HG03460 (cell line): ENCODE results near the gene BBS1.
"Not testable (repeated sequence)": the region's sequence is repeated elsewhere in the genome, so short reads cannot be mapped to it uniquely, and the experiment has no call there.

Experiments used
- ATAC-seq: cut with Tn5 transposase; IDR thresholded peaks from one replicate; pipeline ENCODE4 v1.9.1; 2021; ENCODE audit not compliant: unreplicated experiment

BBS1 gene

DNA sequence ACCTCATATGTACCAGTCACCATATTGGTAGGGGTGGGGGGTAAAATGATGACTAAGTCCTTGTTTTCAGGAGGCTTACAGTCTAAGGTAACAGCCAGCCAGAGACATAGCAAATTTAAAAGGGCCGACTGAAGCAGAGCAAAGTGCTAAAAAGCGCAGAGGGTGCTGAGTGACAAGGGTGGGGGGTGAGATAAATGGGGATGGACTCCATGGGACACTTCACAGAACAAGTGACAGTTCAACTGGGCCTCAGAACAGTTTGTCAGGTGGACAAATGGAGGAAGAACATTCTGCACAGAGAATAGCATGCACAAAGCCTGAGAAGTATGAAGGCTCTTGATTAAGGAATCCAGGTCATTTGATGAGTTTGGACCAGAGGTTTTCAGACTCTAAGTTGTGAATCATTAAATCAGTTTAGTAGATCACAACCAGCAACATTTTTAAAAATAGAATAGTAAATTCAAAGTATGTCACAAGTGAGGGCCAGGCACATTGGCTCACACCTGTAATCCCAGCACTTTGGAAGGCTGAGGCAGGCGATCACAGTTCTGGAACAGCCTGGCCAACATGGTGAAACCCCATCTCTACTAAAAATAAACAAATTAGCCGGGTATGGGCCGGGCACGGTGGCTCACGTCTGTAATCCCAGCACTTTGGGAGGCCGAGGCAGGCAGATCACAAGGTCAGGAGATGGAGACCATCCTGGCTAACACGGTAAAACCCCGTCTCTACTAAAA lies 14.0 kb downstream of the BBS1 start:
- no peak for ATAC-seq

DNA sequence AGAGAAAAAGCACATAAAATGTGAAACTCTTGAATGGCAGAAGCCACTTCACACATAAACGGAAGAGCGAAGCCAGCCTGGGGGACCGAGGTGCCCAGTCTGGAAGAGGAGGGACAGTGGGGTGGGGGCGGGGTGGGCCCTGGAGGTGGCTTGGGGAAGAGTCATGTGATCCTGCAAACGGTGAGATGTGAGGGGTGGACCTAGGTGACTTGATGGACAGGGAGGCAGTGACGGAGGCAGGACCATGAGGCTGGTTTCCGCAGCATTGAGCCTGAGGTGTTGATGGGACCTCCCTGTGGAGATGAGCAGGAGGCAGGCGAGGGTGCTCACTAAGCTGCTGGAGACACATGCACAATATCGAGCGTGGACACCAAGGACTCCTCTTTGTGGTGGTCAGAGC lies 18.6 kb downstream of the BBS1 start:
- no peak for ATAC-seq

DNA sequence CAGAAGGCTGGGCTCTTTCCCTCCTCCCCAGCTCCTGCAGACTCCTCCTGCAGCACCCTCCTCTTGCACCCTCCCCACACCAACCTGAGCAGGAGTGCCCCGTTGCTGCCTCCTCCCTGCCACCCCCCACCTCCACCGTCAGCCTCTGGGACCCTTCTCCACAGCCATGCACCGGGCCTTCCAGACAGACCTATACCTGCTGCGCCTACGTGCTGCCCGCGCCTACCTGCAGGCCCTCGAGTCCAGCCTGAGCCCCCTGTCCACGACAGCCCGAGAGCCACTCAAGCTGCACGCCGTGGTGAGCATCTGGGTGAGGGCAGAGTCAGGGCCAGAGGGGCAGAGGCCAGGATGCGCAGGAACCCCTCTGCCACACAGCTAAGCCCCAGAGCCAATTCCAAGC lies 19.2 kb downstream of the BBS1 start:
- ATAC-seq = no peak

DNA sequence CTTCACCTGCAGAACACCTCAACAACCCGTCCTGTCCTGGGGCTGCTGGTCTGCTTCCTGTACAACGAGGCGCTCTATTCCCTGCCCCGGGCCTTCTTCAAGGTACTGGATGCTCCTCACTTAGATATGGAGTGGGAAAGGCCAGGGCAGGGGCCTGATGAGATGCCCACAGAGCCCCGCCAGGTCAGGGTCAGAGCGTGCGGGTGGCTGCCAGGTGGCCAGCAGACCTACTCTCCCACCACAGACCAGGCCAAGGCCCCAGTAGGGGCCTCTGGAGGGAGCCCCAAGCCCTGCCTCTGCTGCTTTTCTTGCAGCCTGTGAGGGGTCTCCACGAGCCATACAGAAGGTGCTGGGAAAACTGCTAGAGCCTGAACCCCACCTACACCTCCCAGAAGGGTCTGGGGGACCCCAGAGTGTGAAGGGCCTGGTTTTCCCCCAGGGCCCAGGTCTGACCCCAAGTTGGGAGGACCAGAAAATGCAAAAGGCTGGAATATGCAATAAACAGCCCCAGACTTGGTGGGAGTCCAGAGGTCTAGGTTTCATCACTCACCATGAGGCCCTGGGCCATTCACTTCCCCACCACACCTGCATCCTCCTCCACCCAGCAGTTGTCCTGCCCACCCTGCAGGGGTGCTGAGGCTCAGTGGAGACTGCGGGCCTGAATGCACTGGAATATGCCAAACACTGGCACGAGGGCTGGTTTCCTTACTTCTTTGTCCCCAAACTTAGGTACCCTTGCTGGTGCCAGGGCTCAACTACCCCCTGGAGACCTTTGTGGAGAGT lies 20.7 kb downstream of the BBS1 start:
- no peak for ATAC-seq

DNA sequence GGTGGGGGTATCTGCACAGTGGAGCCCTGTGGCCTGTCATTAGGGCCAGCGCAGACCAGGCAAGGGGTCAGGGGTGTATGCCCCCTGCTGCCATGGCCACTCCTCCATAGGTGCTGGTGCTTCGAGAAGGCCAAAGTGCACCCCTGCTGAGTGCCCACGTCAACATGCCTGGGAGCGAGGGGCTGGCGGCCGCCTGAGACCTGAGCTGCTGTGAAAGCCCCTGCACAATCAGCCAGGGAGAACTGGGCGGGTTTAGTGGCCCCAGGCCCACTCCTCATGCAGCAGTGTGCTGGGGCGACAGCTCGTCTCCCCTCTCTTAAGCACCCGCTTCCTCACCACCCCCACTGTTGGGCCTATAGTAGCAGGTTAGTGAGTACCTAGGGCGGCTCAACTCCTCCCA lies 21.4 kb downstream of the BBS1 start:
- ATAC-seq = no peak

DNA sequence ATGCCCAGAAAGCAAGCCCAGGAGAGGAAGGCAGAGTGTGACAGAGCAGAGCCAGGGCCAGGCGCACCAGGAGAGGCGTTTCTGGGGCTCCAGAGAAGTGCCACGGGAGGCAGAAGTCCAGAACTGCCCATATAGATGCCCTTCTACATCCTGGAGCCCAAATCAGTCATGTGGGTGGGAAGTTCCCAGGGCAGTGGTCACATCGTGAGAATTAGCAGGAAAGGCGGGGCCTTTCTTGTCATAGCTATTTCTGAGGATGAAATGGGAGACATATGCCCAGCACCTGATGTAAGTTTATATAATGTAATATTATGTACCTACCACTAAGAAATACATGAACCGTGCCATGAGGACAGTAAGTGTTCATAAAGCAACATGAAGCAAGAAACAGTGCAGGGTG lies 22.3 kb downstream of the BBS1 start:
- no peak for ATAC-seq

DNA sequence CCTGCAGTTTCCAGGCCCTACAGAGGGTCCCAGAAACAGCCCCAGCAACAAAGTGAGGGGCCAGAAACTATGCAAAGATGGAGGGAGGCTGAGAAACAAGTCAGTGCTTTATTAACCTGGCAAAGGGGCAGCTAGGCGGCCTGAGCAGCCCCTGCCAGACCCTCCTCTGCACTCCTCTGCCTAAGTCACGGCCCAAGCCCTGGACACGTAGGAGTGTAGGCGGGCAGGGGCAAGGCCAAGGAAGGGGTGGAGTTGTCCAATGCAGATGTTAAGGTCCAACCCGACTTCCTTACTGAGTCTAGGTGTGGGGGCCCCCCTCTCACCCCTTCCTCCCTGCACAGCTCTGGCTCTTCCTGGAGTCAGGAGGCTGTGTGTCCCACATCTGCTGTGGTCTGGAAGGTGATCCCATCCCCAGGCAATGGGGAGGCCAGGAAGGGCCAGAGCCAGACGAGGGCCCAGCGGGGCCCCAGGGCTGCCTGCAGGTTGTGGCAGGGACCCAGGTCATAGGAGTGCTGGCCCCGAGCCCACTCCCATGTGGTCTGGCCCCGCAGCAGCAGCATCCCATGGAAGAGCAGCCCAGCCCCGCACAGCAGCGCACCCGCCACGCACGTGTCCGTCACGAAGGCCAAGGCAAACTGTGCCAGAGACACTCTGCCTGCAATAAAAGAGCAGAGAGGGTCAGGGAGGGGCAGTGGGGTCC lies 28.9 kb downstream of the BBS1 start:
- ATAC-seq = no peak

DNA sequence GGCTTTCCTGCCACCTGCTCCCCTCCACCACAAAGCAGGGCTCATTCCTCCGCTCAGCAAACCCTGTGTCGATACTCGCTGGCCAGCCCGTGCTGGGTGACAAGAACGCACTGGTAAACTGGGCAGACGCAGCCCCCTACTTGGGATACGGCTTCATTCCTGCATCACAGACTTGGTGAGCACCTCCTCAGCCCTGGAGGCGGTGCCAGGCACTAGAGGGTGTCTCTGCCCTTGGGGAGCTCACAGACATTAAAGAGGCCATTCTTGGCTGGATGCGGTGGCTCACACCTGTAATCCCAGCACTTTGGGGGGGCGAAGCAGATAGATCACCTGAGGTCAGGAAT lies 29.4 kb downstream of the BBS1 start:
- no peak for ATAC-seq

DNA sequence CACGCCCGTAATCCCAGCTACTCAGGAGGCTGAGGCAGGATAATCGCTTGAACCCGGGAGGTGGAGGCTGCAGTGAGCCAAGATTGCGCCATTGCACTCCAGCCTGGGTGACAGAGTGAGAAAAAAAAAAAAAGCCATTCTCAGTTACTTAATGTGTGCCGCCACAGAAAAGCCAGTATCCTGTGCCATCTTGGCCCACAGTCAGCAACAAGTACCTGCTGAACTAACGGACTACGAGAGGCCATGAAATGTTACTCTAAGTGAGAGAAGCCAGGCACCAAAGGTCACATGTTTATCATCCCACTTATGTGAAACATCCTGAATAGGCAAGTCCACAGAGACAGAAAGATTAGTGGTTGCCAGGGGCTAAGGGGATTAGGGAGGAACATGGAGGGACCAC lies 30.2 kb downstream of the BBS1 start:
- not testable (repeated sequence) for ATAC-seq

DNA sequence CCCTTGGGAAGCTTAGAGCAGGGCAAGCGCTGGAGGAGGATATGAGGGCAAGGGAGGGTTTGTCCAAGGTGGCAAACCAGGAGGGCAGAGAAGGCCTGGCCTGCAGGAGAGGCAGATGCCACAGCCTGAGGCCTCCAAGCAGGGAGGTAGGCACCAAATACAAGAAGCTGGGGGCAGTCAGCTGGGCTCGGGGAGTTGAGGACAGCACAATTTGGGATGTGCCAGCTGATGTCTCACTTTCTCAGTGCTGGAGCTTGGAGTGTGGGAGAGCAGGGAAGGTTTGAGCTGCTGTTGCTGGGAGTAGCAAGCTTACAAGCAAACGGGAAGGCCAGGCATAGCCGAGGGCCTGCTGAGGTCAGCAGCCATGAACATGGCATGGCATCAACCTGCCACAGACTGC lies 31.5 kb downstream of the BBS1 start:
- no peak for ATAC-seq

DNA sequence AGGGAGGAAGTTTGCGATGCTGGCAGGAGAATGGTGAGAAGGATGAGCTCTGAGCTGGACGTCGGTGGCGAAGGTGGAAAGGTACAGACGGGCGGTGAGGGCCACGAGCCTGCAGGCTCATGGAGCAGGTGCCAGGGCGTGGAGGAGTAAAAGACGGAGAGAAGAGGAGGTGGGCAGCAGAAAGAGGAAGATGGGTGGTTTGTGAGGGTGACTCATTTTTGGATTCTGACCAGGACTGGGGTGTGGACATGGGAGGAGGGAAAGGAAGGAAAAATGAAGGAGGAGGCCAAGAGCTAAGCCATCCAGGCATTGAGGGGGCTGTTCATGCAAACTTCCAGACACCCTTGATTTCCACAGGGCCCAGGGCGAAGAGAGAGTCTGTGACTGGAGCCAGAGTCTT lies 31.9 kb downstream of the BBS1 start:
- ATAC-seq = no peak

DNA sequence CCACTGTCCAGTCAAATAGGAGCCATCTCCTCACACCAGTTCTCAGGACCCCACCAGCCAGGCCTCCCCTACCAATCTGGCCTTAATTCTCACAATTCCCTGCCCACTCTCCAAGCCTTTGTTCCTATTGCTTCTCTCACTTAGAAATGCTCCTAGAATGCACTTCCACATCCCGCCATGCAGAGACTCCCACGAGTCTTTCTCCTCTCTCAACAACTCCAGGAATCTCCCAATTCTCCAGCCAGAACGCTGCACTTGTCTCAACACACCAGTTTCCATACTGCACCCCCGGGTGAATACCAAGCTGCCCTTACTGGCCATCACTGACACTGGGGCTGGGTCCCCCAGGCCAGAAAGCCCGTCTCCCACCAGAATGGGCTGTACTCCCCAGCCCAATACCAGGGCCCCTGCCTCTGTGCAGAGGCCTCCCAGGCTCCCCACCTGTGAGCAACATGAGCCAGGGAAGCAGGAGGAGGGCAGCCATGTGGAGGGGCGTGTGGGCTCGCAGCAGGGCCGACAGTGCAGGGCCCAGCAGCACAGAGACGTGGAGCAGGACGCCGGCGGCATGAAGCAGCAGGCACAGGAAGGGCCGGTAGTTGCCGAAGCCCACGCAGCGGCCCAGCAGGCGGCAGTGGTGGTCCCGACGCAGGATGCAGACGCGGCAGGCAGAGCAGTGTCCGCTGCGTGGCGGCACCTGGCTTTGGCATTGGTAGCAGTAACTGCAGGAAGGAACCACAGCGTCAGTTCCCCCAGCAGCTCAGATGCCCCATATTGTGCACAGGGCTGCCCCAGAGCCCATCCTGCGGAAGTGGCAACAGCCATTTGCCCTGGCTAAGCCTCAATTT lies 33.0 kb downstream of the BBS1 start:
- ATAC-seq = no peak

DNA sequence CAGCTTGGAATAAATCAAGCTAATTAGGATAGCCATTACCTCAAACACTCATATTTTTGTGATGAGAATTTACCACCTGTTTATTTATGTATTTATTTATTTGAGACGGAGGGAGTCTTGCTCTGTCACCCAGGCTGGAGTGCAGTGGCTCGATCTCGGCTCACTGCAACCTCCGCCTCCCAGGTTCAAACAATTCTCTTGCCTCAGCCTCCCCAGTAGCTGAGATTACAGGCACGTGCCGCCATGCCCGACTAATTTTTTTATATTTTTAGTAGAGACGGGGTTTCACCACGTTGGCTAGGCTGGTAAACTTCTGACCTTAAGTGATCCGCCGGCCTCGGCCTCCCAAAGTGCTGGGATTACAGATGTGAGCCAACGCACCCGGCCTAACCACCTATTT lies 34.5 kb downstream of the BBS1 start:
- ATAC-seq = not testable (repeated sequence)

DNA sequence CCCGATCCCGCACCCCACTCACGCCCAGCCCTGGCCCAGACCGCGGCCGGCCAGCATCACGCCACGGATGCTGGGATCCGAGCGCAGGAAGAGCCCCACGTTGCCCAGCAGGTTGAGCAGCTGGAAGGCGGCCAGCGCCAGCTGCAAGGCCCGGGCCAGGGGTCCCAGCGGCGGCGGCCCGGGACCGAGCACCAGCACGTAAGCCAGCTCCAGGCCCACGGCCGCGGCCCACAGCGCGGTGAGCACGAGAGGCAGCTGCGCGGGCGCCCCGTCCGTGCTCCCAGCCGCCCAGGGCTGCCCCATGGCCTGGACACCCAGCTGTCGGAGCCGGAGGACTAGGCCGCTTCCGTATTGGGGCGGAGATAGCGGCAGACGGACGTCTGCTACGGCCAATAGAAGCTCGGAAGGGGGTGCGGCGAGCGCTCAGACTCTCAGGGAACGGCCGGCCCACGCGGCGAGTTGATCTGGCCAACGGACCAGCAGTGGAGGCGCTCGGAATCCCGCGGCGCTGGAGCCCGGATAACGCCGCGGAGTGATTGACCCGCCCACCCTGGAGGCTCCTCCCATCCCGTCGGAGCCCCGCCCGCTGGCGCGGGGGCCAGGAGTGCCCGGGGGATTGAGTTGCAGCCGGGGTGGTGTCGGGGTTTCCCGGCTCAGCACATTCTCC lies 35.4 kb downstream of the BBS1 start, which contains the start of gene ZDHHC24:
ZDHHC24 (minus strand) TSS at position 348 of the 667 bp plus-strand sequence; CDS start at position 303, 45 bp downstream.
- peak; percentile 85 for ATAC-seq

DNA sequence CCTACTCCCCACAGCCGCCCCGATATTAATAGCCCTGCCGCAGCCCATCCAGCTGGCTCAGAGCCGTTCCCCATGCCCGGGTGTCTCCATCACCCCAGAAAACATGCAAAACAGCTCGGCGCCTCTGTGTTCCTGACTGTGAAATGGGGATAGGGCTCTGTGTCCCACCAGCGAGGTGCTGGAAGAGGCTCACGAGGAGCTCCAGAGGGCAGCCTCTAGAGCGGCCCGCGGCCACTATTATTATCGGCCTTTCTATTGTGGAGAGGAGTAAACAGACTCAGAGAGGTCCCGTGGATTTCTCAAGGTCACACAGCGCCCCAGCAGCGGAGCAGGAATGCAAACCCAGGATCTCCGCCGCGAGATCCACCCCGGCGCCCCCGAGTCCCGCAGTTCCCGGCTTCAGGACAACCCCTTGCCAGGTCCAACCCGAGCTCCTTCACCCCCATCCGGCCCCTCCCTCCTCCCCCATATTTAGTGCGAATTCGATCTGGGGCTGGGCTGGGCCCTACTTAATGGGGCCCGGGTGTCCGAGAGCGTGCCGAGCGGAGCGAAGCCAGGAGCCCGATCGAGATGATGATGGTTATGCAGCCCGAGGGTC lies 36.0 kb downstream of the BBS1 start, which contains the start of gene ACTN3:
ACTN3 (plus strand) TSS at position 536 of the 598 bp plus-strand sequence; CDS start at position 571, 35 bp downstream.
- peak; percentile 6 for ATAC-seq

DNA sequence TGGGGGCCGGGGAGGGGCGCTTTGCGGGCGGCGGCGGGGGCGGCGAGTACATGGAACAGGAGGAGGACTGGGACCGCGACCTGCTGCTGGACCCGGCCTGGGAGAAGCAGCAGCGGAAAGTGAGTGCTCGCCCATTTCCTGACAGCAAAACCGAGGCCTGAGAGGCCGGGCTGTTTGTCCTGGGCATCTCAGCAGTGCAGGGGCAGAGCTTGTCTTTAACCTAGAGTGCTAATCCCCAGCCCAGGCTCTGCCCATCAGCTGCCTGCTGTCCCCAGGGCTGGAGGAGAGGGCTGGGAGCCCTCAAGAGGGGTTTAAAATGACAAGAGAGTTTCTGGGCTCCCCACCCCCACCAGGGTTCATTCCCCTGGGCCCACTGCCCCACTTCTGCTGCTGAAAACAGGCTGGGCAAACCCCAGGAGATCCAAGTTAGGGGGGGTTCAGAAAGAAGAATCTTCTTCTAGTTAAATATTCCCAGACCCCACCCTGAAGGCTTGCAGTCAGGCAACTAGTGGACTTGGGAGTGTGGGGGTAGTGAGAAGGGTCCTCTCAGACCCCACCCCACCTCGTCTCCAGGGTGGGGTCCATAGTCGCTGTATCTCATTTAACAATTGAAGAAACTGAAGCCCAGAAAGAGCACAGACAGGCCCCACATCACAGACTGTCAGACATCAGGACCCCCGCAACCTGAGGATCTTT lies 36.7 kb downstream of the BBS1 start:
- ATAC-seq = no peak

DNA sequence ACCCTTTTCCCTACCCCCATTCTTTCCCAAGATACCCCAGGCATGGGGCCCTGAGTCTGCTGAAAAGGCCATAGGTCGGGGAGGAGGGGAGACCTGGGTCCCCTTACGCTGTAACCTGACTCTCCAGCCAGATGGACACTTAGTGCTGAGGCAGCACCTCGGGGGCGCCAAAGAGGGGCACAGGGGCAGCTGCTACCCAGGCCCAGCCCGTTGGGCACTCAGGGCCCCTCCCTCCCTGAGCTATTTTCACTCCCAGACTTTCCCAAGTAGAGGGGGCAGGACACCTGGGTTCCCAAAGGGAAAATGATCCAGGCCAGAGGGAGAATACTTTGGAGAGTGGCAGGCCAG lies 37.2 kb downstream of the BBS1 start:
- ATAC-seq = no peak

DNA sequence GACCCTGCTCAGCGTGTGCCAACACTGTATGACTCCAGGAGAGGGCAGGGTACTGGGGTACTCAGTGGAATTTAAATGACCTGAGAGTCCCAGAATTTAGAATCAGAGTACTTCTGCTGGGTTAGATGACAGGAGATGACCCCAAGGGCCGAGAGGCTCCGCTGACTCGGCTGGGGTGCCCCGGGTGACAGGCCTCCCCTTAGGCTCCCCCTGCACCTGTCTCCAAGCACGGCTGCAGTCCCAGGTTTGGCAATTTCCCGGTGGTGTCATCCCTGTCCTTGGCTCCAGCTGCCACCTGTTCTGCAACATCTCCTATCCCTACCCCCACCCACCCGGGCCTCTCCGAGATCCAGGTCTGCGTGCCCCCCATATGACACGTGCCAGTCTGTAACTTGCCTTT lies 37.6 kb downstream of the BBS1 start:
- ATAC-seq = no peak
